ENCODE data around the gene ALPG.
"Not testable (repeated sequence)": the region's sequence is repeated elsewhere in the genome, so short reads cannot be mapped to it uniquely, and the experiment has no call there.

ALPG gene

DNA sequence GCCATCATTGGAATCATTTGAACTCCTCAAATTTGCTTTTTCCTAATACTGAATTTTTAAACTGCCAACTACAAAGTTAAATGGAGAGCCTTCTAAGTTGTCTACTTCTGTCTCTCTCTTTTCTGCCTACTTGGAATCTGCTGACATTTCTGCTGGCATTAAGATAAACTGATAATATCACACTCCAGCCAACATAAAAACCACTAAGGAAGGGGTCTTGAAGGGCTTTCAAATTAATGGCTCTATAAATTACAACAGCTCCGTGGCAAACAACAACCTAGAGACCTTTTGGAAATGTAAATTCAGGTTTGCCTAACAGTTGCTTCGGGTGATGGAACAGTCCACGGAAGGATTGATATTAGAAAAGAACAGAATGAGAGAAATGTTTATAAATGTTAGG lies 16.0 kb upstream of the ALPG start:
- Histone ChIP-seq H3K9ac (ENCODE audit: low read length) (no peak overlapping the region), H3K79me2 (ENCODE audit: insufficient read depth, low read length) (no peaks in the 10 kb centered on the region), H3K4me2 (ENCODE audit: low read depth, low read length, poor library complexity, severe bottlenecking) (no peak overlapping the region), H3F3A (ENCODE audit: insufficient read depth) (no peaks in the 10 kb centered on the region), H3K4me3 (ENCODE audit: insufficient read depth, low read length, poor library complexity, severe bottlenecking) (no peak overlapping the region), H3K27ac (ENCODE audit: low read depth, low read length) (no peak overlapping the region), H4K20me1 (ENCODE audit: low read depth, low read length) (no peaks in the 10 kb centered on the region), H3K9me3 (ENCODE audit: insufficient read depth, low read length) (no peaks in the 10 kb centered on the region), H3K27me3 (ENCODE audit: low read length) (no peaks in the 10 kb centered on the region), H3K9me2 (replicated peaks; ENCODE audit: insufficient read depth, low read length) (no peaks in the 10 kb centered on the region), H3K36me3 (ENCODE audit: low read length) (no peaks in the 10 kb centered on the region), H2AFZ (ENCODE audit: low read depth, low read length, severe bottlenecking) (no peak overlapping the region)
- TF ChIP-seq EZH2phosphoT487 (conservative IDR thresholded peaks at IDR 0.05; ENCODE audit: low read length): no peak
- TF ChIP-seq, protein P1, sequence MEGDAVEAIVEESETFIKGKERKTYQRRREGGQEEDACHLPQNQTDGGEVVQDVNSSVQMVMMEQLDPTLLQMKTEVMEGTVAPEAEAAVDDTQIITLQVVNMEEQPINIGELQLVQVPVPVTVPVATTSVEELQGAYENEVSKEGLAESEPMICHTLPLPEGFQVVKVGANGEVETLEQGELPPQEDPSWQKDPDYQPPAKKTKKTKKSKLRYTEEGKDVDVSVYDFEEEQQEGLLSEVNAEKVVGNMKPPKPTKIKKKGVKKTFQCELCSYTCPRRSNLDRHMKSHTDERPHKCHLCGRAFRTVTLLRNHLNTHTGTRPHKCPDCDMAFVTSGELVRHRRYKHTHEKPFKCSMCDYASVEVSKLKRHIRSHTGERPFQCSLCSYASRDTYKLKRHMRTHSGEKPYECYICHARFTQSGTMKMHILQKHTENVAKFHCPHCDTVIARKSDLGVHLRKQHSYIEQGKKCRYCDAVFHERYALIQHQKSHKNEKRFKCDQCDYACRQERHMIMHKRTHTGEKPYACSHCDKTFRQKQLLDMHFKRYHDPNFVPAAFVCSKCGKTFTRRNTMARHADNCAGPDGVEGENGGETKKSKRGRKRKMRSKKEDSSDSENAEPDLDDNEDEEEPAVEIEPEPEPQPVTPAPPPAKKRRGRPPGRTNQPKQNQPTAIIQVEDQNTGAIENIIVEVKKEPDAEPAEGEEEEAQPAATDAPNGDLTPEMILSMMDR (IDR thresholded peaks at IDR 0.05; ENCODE audit: insufficient read depth, low read length, poor library complexity, severe bottlenecking): no peak

DNA sequence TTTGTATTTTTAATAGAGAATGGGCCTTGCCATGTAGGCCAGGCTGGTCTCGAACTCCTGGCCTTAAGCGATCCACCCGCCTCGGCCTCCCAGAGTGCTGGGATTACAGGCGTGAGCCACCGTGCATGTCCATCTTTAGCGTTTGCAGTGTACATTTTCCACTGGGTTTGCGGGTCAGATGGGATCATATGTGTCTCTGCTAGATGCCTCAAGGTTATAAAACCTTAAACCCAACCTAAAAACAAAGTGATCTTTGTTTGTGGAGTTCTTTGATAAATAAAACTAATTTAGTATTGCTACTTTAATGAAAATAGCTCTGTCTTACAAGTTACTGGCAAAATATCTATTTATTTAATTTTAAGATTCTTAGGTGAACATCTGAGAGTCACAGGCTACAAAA lies 13.1 kb upstream of the ALPG start:
- TF ChIP-seq EZH2phosphoT487 (conservative IDR thresholded peaks at IDR 0.05; ENCODE audit: low read length): no peak
- TF ChIP-seq, protein P1 (IDR thresholded peaks at IDR 0.05; ENCODE audit: insufficient read depth, low read length, poor library complexity, severe bottlenecking): no peak
- no peaks in the 10 kb centered on the region for H3F3A ChIP-seq (ENCODE audit: insufficient read depth)
- no peak overlapping the region for H3K4me3 ChIP-seq (ENCODE audit: insufficient read depth, low read length, poor library complexity, severe bottlenecking)
- H3K9ac ChIP-seq (ENCODE audit: low read length): no peak overlapping the region
- H3K9me3 ChIP-seq (ENCODE audit: insufficient read depth, low read length): no peaks in the 10 kb centered on the region
- H2AFZ ChIP-seq (ENCODE audit: low read depth, low read length, severe bottlenecking): no peak overlapping the region
- no peaks in the 10 kb centered on the region for H3K36me3 ChIP-seq (ENCODE audit: low read length)
- H4K20me1 ChIP-seq (ENCODE audit: low read depth, low read length): no peaks in the 10 kb centered on the region
- H3K27me3 ChIP-seq (ENCODE audit: low read length): no peaks in the 10 kb centered on the region
- no peaks in the 10 kb centered on the region for H3K9me2 ChIP-seq (replicated peaks; ENCODE audit: insufficient read depth, low read length)
- no peak overlapping the region for H3K27ac ChIP-seq (ENCODE audit: low read depth, low read length)
- H3K4me2 ChIP-seq (ENCODE audit: low read depth, low read length, poor library complexity, severe bottlenecking): no peak overlapping the region
- H3K79me2 ChIP-seq (ENCODE audit: insufficient read depth, low read length): no peaks in the 10 kb centered on the region

DNA sequence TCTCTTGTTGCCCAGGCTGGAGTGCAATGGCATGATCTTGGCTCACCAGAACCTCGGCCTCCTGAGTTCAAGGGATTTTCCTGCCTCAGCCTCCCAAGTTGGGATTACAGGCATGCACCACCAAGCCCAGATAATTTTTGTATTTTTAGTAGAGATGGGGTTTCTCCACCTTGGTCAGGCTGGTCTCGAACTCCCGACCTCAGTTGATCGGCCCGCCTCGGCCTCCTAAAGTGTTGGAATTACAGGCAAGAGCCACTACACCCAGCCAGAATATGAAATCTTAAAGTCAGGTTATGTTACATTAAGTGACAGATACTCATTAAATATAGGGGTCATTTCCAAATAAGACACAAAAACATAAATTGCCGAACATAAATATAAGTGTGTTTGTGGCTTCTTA lies 12.2 kb upstream of the ALPG start:
- not testable (repeated sequence) for H4K20me1 ChIP-seq (ENCODE audit: low read depth, low read length); H3F3A ChIP-seq (ENCODE audit: insufficient read depth); H3K36me3 ChIP-seq (ENCODE audit: low read length); H3K9me3 ChIP-seq (ENCODE audit: insufficient read depth, low read length); H3K4me3 ChIP-seq (ENCODE audit: insufficient read depth, low read length, poor library complexity, severe bottlenecking); H3K9ac ChIP-seq (ENCODE audit: low read length); H3K27me3 ChIP-seq (ENCODE audit: low read length); H3K9me2 ChIP-seq (replicated peaks; ENCODE audit: insufficient read depth, low read length); H3K27ac ChIP-seq (ENCODE audit: low read depth, low read length); H3K4me2 ChIP-seq (ENCODE audit: low read depth, low read length, poor library complexity, severe bottlenecking); H3K79me2 ChIP-seq (ENCODE audit: insufficient read depth, low read length); H2AFZ ChIP-seq (ENCODE audit: low read depth, low read length, severe bottlenecking)

DNA sequence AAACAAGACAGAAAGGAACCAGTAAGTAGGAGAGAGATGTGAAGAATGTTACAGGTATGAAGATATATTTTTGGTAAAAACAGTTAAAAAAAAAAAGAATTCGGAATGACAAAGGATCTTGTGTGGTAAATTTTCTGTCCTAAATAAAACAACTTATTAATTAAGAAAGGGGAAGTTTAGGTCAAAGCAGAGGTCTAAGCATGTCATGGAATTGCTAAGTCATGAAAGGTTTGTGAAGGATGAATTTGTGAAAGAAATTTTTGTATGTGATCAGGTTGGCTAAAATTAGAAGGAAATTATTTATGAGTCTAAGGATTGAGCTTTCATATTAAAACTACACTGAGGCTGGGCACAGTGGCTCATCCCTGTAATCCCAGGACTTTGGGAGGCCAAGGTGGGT lies 11.1 kb upstream of the ALPG start:
- Histone ChIP-seq H3K27me3 (ENCODE audit: low read length) (no peaks in the 10 kb centered on the region), H3K9me2 (replicated peaks; ENCODE audit: insufficient read depth, low read length) (no peaks in the 10 kb centered on the region), H3K9me3 (ENCODE audit: insufficient read depth, low read length) (no peaks in the 10 kb centered on the region), H3K27ac (ENCODE audit: low read depth, low read length) (no peak overlapping the region), H3K4me3 (ENCODE audit: insufficient read depth, low read length, poor library complexity, severe bottlenecking) (no peak overlapping the region), H2AFZ (ENCODE audit: low read depth, low read length, severe bottlenecking) (no peak overlapping the region), H3K79me2 (ENCODE audit: insufficient read depth, low read length) (no peaks in the 10 kb centered on the region), H3K4me2 (ENCODE audit: low read depth, low read length, poor library complexity, severe bottlenecking) (no peak overlapping the region), H4K20me1 (ENCODE audit: low read depth, low read length) (no peaks in the 10 kb centered on the region), H3F3A (ENCODE audit: insufficient read depth) (no peaks in the 10 kb centered on the region), H3K9ac (ENCODE audit: low read length) (no peak overlapping the region), H3K36me3 (ENCODE audit: low read length) (no peaks in the 10 kb centered on the region)
- no peak for TF ChIP-seq EZH2phosphoT487 (conservative IDR thresholded peaks at IDR 0.05; ENCODE audit: low read length)
- TF ChIP-seq, protein P1 (IDR thresholded peaks at IDR 0.05; ENCODE audit: insufficient read depth, low read length, poor library complexity, severe bottlenecking): no peak
